Measurements from ENCODE around the gene CCDC92. TPM values are rescaled to one million over a fixed set of nuclear protein-coding genes. Genes with fewer than 3 reads are reported as not detected.

CCDC92 gene
- total RNA-seq, 5 donors from 2014 or later (not counting 1 experiment from before 2014, with no cell fraction given): 22.1 to 44.9 (median 38.7) TPM

GRCh38 chr12:123945287-123946151 lies 27.1 kb downstream of the CCDC92 start:
- no peak overlapping the region for H3K27ac Mint-ChIP-seq
- ChIA-PET CTCF (no interaction called here), POLR2A (no interaction called here)
- peaks cover 4 to 8% (median 5%) of the 10 kb centered on the region in 3 donors for H3K4me1 Mint-ChIP-seq
- no peaks in the 10 kb centered on the region for H3K27me3 Mint-ChIP-seq
- Histone ChIP-seq H3K27ac (ENCODE audit: low read length) (no peak overlapping the region), H3K4me1 (ENCODE audit: control insufficient read depth in 1 of 2, extremely low read depth in 1 of 2, insufficient read depth in 2 of 2, low read length in 2 of 2) (no peaks in the 10 kb centered on the region), H3K9me3 (no peaks in the 10 kb centered on the region), H3K36me3 (ENCODE audit: control insufficient read depth in 2 of 2, extremely low read depth in 1 of 2, insufficient read depth in 1 of 2, low read length in 1 of 2) (peaks cover 27 to 47% of the 10 kb centered on the region in 2 donors), H3K27me3 (replicated peaks in 1 of 2; ENCODE audit: control insufficient read depth in 2 of 2, extremely low read depth in 1 of 2, insufficient read depth in 2 of 2, low read length in 1 of 2) (no peaks in the 10 kb centered on the region), H3K4me3 (ENCODE audit: control insufficient read depth in 1 of 2, extremely low read depth in 1 of 2, low read length in 1 of 2) (no peak overlapping the region)
- DNase-seq (no peak), ATAC-seq (replicated peaks in 1 of 4) (no peak)
- WGBS (ENCODE audit: insufficient coverage): 92% methylated on average over 12 of the region's 25 CpGs
- no peak overlapping the region for H3K4me3 Mint-ChIP-seq
- peaks cover 44% of the 10 kb centered on the region for H3K36me3 Mint-ChIP-seq
- H3K9me3 Mint-ChIP-seq: no peaks in the 10 kb centered on the region

DNA sequence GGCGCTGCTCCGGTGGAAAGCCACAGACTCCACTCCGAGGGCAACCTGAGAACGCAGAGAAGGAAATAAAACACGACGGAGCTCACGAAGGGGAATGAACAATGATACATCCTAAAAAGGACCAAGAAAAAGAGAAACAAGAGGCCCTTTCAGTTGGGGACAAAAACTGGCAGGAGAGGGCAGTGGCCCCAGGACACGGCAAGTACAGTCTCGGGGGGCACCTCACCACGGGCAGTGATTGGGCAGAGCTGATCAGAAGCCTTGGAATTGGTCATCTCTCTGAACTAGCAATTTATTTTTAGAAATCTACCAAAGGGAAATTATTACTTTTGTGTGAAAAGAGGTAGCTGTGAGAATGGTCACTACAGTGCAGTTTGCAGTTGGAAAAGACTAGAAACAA lies 27.9 kb downstream of the CCDC92 start:
- H3K36me3 Mint-ChIP-seq: peaks cover 40% of the 10 kb centered on the region
- no peak overlapping the region for H3K4me3 Mint-ChIP-seq
- CTCF ChIA-PET: no interaction called here
- H3K27ac Mint-ChIP-seq: peak overlapping the region in 1 of 2 donors; percentile 5
- no peaks in the 10 kb centered on the region for H3K9me3 ChIP-seq
- H3K4me1 Mint-ChIP-seq: peaks cover 5 to 7% (median 5%) of the 10 kb centered on the region in 3 donors
- no peak for DNase-seq
- no peaks in the 10 kb centered on the region for H3K4me1 ChIP-seq (ENCODE audit: control insufficient read depth in 1 of 2, extremely low read depth in 1 of 2, insufficient read depth in 2 of 2, low read length in 2 of 2)
- no peak for ATAC-seq (replicated peaks in 1 of 4)
- peaks cover 28 to 49% of the 10 kb centered on the region in 2 donors for H3K36me3 ChIP-seq (ENCODE audit: control insufficient read depth in 2 of 2, extremely low read depth in 1 of 2, insufficient read depth in 1 of 2, low read length in 1 of 2)
- H3K4me3 ChIP-seq (ENCODE audit: control insufficient read depth in 1 of 2, extremely low read depth in 1 of 2, low read length in 1 of 2): no peak overlapping the region
- POLR2A ChIA-PET: no interaction called here
- WGBS (ENCODE audit: insufficient coverage): 82% methylated on average over 9 of the region's 10 CpGs
- H3K27ac ChIP-seq (ENCODE audit: low read length): no peak overlapping the region
- H3K27me3 ChIP-seq (replicated peaks in 1 of 2; ENCODE audit: control insufficient read depth in 2 of 2, extremely low read depth in 1 of 2, insufficient read depth in 2 of 2, low read length in 1 of 2): no peaks in the 10 kb centered on the region
- H3K27me3 Mint-ChIP-seq: no peaks in the 10 kb centered on the region
- no peaks in the 10 kb centered on the region for H3K9me3 Mint-ChIP-seq

DNA sequence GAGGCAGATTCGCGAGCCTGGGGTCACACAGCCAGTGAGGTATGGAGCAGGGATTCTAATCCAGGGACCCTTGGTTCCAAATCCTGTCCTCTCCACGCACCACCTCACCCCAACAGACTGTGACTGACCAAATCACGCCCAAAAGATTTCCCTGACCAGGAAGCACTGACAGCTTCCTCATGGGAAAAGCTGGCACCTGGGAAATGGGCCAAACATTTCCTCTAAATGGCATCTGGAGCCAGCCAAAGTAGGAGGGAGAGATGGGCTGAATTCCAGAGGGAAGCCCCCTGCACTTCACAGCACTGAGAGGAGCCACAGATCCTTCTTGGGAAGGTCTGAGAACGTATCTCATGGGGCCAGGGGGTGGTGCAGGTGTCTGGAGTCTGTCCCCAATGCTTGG lies 28.8 kb downstream of the CCDC92 start:
- Histone ChIP-seq H3K4me3 (ENCODE audit: control insufficient read depth in 1 of 2, extremely low read depth in 1 of 2, low read length in 1 of 2) (no peak overlapping the region), H3K9me3 (no peaks in the 10 kb centered on the region), H3K4me1 (ENCODE audit: control insufficient read depth in 1 of 2, extremely low read depth in 1 of 2, insufficient read depth in 2 of 2, low read length in 2 of 2) (peaks cover 0 to 5% of the 10 kb centered on the region in 2 experiments), H3K27me3 (replicated peaks in 1 of 2; ENCODE audit: control insufficient read depth in 2 of 2, extremely low read depth in 1 of 2, insufficient read depth in 2 of 2, low read length in 1 of 2) (no peaks in the 10 kb centered on the region), H3K36me3 (ENCODE audit: control insufficient read depth in 2 of 2, extremely low read depth in 1 of 2, insufficient read depth in 1 of 2, low read length in 1 of 2) (peaks cover 31 to 45% of the 10 kb centered on the region in 2 donors), H3K27ac (ENCODE audit: low read length) (no peak overlapping the region)
- no CpG with 5 or more reads among the region's 5 CpGs for WGBS (ENCODE audit: insufficient coverage)
- H3K9me3 Mint-ChIP-seq: no peaks in the 10 kb centered on the region
- DNase-seq (no peak), ATAC-seq (replicated peaks in 1 of 4) (no peak)
- no peaks in the 10 kb centered on the region for H3K27me3 Mint-ChIP-seq
- ChIA-PET POLR2A (no interaction called here), CTCF (no interaction called here)
- peaks cover 10 to 12% (median 11%) of the 10 kb centered on the region in 3 donors for H3K4me1 Mint-ChIP-seq
- no peak overlapping the region for H3K27ac Mint-ChIP-seq
- no peak overlapping the region for H3K4me3 Mint-ChIP-seq
- H3K36me3 Mint-ChIP-seq: peaks cover 39% of the 10 kb centered on the region

DNA sequence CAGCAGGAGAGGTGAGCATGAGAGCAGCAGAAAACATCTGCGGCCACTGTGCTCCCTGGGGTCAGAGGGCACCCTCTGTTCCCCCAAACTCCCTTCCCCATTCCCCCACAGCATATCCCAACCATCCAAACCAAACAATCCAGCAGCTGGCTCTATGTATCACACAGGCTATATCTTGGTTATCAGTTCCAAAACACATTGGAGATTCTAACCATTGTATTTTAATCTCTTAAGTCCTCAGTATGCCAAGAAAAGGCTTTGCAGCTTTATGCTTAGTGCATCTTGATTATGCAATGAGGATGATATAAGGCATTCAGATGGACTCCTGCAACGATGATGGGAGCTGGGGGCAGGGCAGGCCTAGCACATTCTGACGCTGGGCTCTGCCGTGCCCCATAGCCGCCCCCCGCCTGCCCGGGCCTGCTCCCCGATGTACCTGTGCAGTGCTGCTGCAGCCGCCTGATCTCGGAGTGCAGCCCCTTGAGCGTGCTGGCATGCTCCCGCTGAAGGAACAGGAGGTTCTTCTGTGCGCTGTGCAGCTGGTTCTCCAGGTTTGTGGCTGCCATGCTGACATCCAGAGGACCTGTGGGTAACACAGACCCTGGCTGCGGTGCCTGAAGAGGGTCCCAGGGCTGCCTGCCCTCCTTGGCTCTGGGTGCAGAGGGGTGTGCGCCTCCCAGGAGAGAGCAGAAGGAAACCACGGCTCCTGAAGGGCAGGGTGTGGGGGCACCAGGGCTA lies 29.6 kb downstream of the CCDC92 start:
- Histone ChIP-seq H3K27ac (ENCODE audit: low read length) (no peak overlapping the region), H3K27me3 (replicated peaks in 1 of 2; ENCODE audit: control insufficient read depth in 2 of 2, extremely low read depth in 1 of 2, insufficient read depth in 2 of 2, low read length in 1 of 2) (no peaks in the 10 kb centered on the region), H3K9me3 (no peaks in the 10 kb centered on the region), H3K36me3 (ENCODE audit: control insufficient read depth in 2 of 2, extremely low read depth in 1 of 2, insufficient read depth in 1 of 2, low read length in 1 of 2) (peaks cover 31 to 40% of the 10 kb centered on the region in 2 donors), H3K4me1 (ENCODE audit: control insufficient read depth in 1 of 2, extremely low read depth in 1 of 2, insufficient read depth in 2 of 2, low read length in 2 of 2) (peaks cover 4 to 12% of the 10 kb centered on the region in 2 experiments), H3K4me3 (ENCODE audit: control insufficient read depth in 1 of 2, extremely low read depth in 1 of 2, low read length in 1 of 2) (no peak overlapping the region)
- Mint-ChIP-seq H3K27ac (no peak overlapping the region), H3K4me3 (no peak overlapping the region), H3K27me3 (no peaks in the 10 kb centered on the region), H3K36me3 (peaks cover 36% of the 10 kb centered on the region), H3K9me3 (no peaks in the 10 kb centered on the region), H3K4me1 (peaks cover 15 to 19% (median 19%) of the 10 kb centered on the region in 3 donors)
- DNase-seq (no peak), ATAC-seq (replicated peaks in 1 of 4) (no peak)
- WGBS (ENCODE audit: insufficient coverage): 94% methylated on average over 14 of the region's 16 CpGs
- CTCF ChIA-PET: no interaction called here
- POLR2A ChIA-PET: no interaction called here

- WGBS (ENCODE audit: insufficient coverage): 98% methylated on average over 8 of the region's 10 CpGs
- no peak for ATAC-seq (replicated peaks in 1 of 4)
- peaks cover 31 to 40% of the 10 kb centered on the region in 2 donors for H3K36me3 ChIP-seq (ENCODE audit: control insufficient read depth in 2 of 2, extremely low read depth in 1 of 2, insufficient read depth in 1 of 2, low read length in 1 of 2)
- H3K4me1 ChIP-seq (ENCODE audit: control insufficient read depth in 1 of 2, extremely low read depth in 1 of 2, insufficient read depth in 2 of 2, low read length in 2 of 2): peaks cover 7 to 21% of the 10 kb centered on the region in 2 experiments
- Mint-ChIP-seq H3K9me3 (no peaks in the 10 kb centered on the region), H3K4me3 (no peak overlapping the region), H3K36me3 (peaks cover 41% of the 10 kb centered on the region), H3K27ac (no peak overlapping the region), H3K4me1 (peaks cover 21 to 28% (median 27%) of the 10 kb centered on the region in 3 donors), H3K27me3 (no peaks in the 10 kb centered on the region)
- H3K27ac ChIP-seq (ENCODE audit: low read length): no peak overlapping the region
- no peaks in the 10 kb centered on the region for H3K9me3 ChIP-seq
- peak in 1 of 35 experiments; percentile 0 for DNase-seq
- POLR2A ChIA-PET: no interaction called here
- H3K27me3 ChIP-seq (replicated peaks in 1 of 2; ENCODE audit: control insufficient read depth in 2 of 2, extremely low read depth in 1 of 2, insufficient read depth in 2 of 2, low read length in 1 of 2): no peaks in the 10 kb centered on the region
- no peak overlapping the region for H3K4me3 ChIP-seq (ENCODE audit: control insufficient read depth in 1 of 2, extremely low read depth in 1 of 2, low read length in 1 of 2)
- CTCF ChIA-PET: no interaction called here
Measured at GRCh38 chr12:123942238-123942653, 30.4 kb downstream of the CCDC92 start.

DNA sequence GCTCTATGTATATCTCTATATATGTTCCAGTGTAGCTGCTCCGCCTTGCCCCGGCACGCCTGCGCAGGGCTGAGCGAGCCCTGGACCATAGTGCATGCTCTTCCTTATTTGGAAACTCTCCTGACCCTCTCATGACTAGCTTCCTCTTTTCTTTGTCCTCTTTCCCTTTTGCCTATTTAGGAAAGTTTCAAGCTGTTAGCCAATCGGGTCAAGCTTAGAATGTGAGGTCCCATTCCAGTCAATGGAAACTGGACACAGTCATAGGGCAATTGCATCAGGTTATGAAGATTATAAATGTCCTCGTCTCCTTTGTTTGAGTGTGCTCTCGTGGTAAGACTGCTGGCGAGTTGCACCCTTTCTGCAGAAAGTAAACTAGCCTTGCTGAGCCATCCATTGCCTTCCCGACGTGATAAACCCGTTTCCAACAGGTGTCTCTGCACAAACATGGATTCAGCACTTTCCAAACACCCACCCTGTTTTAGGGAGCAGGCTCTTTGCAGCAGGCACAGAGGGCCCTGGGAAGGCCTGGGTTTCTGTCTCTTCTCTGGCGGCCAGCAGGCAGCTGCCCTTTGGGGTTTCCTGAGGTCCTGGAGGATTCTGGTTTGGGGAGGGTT lies 30.9 kb downstream of the CCDC92 start:
- peaks cover 31 to 41% of the 10 kb centered on the region in 2 donors for H3K36me3 ChIP-seq (ENCODE audit: control insufficient read depth in 2 of 2, extremely low read depth in 1 of 2, insufficient read depth in 1 of 2, low read length in 1 of 2)
- H3K27ac ChIP-seq (ENCODE audit: low read length): no peak overlapping the region
- ATAC-seq (replicated peaks in 1 of 4) (no peak), DNase-seq (no peak)
- Mint-ChIP-seq H3K9me3 (no peaks in the 10 kb centered on the region), H3K27me3 (no peaks in the 10 kb centered on the region), H3K4me3 (no peak overlapping the region), H3K4me1 (peaks cover 22 to 29% (median 28%) of the 10 kb centered on the region in 3 donors), H3K36me3 (peaks cover 43% of the 10 kb centered on the region), H3K27ac (no peak overlapping the region)
- H3K27me3 ChIP-seq (replicated peaks in 1 of 2; ENCODE audit: control insufficient read depth in 2 of 2, extremely low read depth in 1 of 2, insufficient read depth in 2 of 2, low read length in 1 of 2): no peaks in the 10 kb centered on the region
- H3K9me3 ChIP-seq: no peaks in the 10 kb centered on the region
- peaks cover 9 to 26% of the 10 kb centered on the region in 2 experiments for H3K4me1 ChIP-seq (ENCODE audit: control insufficient read depth in 1 of 2, extremely low read depth in 1 of 2, insufficient read depth in 2 of 2, low read length in 2 of 2)
- WGBS (ENCODE audit: insufficient coverage): 96% methylated on average over 8 of the region's 13 CpGs
- ChIA-PET CTCF (no interaction called here), POLR2A (no interaction called here)
- H3K4me3 ChIP-seq (ENCODE audit: control insufficient read depth in 1 of 2, extremely low read depth in 1 of 2, low read length in 1 of 2): no peak overlapping the region
